ENCODE measurements around the gene LIPH.

GRCh38 chr3:185583925-185584324 lies 31.5 kb upstream of the LIPH start:
- TF ChIP-seq POLR2A (IDR thresholded peaks at IDR 0.05) (no peak), CTCF (IDR thresholded peaks at IDR 0.05) (no peak)

All from testis (tissue), 2 donors.